Activated naive CD8-positive, alpha-beta T cell (primary cell): ENCODE results near the gene GPR85.
"Not testable (repeated sequence)": the region's sequence is repeated elsewhere in the genome, so short reads cannot be mapped to it uniquely, and the experiment has no call there.

Experiments used
- H3K27ac Mint-ChIP-seq: one replicate; pipeline ENCODE4 v1.8.0; 2021; ENCODE audit warnings: mixed read lengths
- H3K27me3 Mint-ChIP-seq: one replicate; pipeline ENCODE4 v1.8.0; 2021; ENCODE audit warnings: mixed read lengths
- H3K36me3 Mint-ChIP-seq: one replicate; pipeline ENCODE4 v1.8.0; 2021; ENCODE audit warnings: mixed read lengths
- H3K4me1 Mint-ChIP-seq: one replicate; pipeline ENCODE4 v1.8.0; 2021; ENCODE audit warnings: low read depth, mixed read lengths
- H3K4me3 Mint-ChIP-seq: one replicate; pipeline ENCODE4 v1.8.0; 2021; ENCODE audit warnings: mild to moderate bottlenecking, mixed read lengths
- H3K9me3 Mint-ChIP-seq: one replicate; pipeline ENCODE4 v1.8.0; 2021; ENCODE audit warnings: low read depth, mixed read lengths

GPR85 gene

GRCh38 chr7:113086431-113086888, at the start of gene GPR85:
Gene GPR85 (minus strand): TSS chr7:113086827. CDS start chr7:113084721, 2,106 bp downstream.
- H3K4me1 Mint-ChIP-seq: peaks cover 10% of the 10 kb centered on the region
- H3K36me3 Mint-ChIP-seq: no peaks in the 10 kb centered on the region
- H3K27me3 Mint-ChIP-seq: peaks cover 40% of the 10 kb centered on the region
- H3K9me3 Mint-ChIP-seq: no peaks in the 10 kb centered on the region
- H3K4me3 Mint-ChIP-seq: peak within 1 kb of the TSS; percentile 74
- H3K27ac Mint-ChIP-seq: no peak within 1 kb of the TSS

GRCh38 chr7:113134025-113134424, 47.4 kb upstream of the GPR85 start:
- no peaks in the 10 kb centered on the region for H3K4me1 Mint-ChIP-seq

GRCh38 chr7:113131367-113131766, 44.7 kb upstream of the GPR85 start:
- no peak overlapping the region for H3K4me3 Mint-ChIP-seq
- H3K27me3 Mint-ChIP-seq: peaks cover 7% of the 10 kb centered on the region
- no peaks in the 10 kb centered on the region for H3K9me3 Mint-ChIP-seq
- no peaks in the 10 kb centered on the region for H3K4me1 Mint-ChIP-seq
- H3K27ac Mint-ChIP-seq: no peak overlapping the region
- no peaks in the 10 kb centered on the region for H3K36me3 Mint-ChIP-seq

More at GRCh38 chr7:113134025-113134424, 47.4 kb upstream of the GPR85 start:
- H3K4me3 Mint-ChIP-seq: no peak overlapping the region
- no peak overlapping the region for H3K27ac Mint-ChIP-seq
- H3K27me3 Mint-ChIP-seq: peaks cover 7% of the 10 kb centered on the region
- no peaks in the 10 kb centered on the region for H3K36me3 Mint-ChIP-seq
- no peaks in the 10 kb centered on the region for H3K9me3 Mint-ChIP-seq

GRCh38 chr7:113128031-113128430, 41.4 kb upstream of the GPR85 start:
- Mint-ChIP-seq H3K9me3 (no peaks in the 10 kb centered on the region), H3K27ac (no peak overlapping the region), H3K4me1 (no peaks in the 10 kb centered on the region), H3K4me3 (no peak overlapping the region), H3K27me3 (peaks cover 6% of the 10 kb centered on the region), H3K36me3 (no peaks in the 10 kb centered on the region)

- Mint-ChIP-seq H3K4me3 (no peak overlapping the region), H3K9me3 (no peaks in the 10 kb centered on the region), H3K27ac (no peak overlapping the region), H3K4me1 (no peaks in the 10 kb centered on the region), H3K27me3 (peaks cover 3% of the 10 kb centered on the region), H3K36me3 (no peaks in the 10 kb centered on the region)
Observed at GRCh38 chr7:113125728-113126127, 39.1 kb upstream of the GPR85 start.

- H3K4me1 Mint-ChIP-seq: peaks cover 12% of the 10 kb centered on the region
- no peak overlapping the region for H3K4me3 Mint-ChIP-seq
- H3K27me3 Mint-ChIP-seq: peaks cover 3% of the 10 kb centered on the region
- H3K36me3 Mint-ChIP-seq: peaks cover under 1% of the 10 kb centered on the region
- H3K9me3 Mint-ChIP-seq: no peaks in the 10 kb centered on the region
- H3K27ac Mint-ChIP-seq: no peak overlapping the region
Observed at GRCh38 chr7:113122744-113123143, 36.1 kb upstream of the GPR85 start.

- no peak overlapping the region for H3K27ac Mint-ChIP-seq
Observed at GRCh38 chr7:113120647-113121046, 34.0 kb upstream of the GPR85 start.

GRCh38 chr7:113119429-113119828, 32.8 kb upstream of the GPR85 start:
- Mint-ChIP-seq H3K27me3 (no peaks in the 10 kb centered on the region), H3K4me3 (peak overlapping the region; percentile 96), H3K4me1 (peaks cover 15% of the 10 kb centered on the region), H3K36me3 (peaks cover 8% of the 10 kb centered on the region), H3K27ac (no peak overlapping the region), H3K9me3 (no peaks in the 10 kb centered on the region)

More at GRCh38 chr7:113120647-113121046, 34.0 kb upstream of the GPR85 start:
- no peak overlapping the region for H3K4me3 Mint-ChIP-seq
- peaks cover 15% of the 10 kb centered on the region for H3K4me1 Mint-ChIP-seq
- no peaks in the 10 kb centered on the region for H3K9me3 Mint-ChIP-seq
- H3K36me3 Mint-ChIP-seq: peaks cover 5% of the 10 kb centered on the region
- peaks cover 3% of the 10 kb centered on the region for H3K27me3 Mint-ChIP-seq

GRCh38 chr7:113118074-113118959, 31.7 kb upstream of the GPR85 start, which contains the start of gene SMIM30:
Gene SMIM30 (minus strand): TSS chr7:113118554. CDS start chr7:113117578, 976 bp downstream.
- Mint-ChIP-seq H3K27ac (peak within 1 kb of the TSS; percentile 96), H3K9me3 (no peaks in the 10 kb centered on the region), H3K4me1 (peaks cover 15% of the 10 kb centered on the region), H3K36me3 (peaks cover 10% of the 10 kb centered on the region), H3K4me3 (peak within 1 kb of the TSS; percentile 96), H3K27me3 (no peaks in the 10 kb centered on the region)

GRCh38 chr7:113117374-113117774, 30.7 kb upstream of the GPR85 start:
- Mint-ChIP-seq H3K27ac (peak overlapping the region; percentile 42), H3K4me1 (peaks cover 15% of the 10 kb centered on the region), H3K4me3 (peak overlapping the region; percentile 96), H3K36me3 (peaks cover 10% of the 10 kb centered on the region)
- H3K9me3 Mint-ChIP-seq, H3K27me3 Mint-ChIP-seq: not testable (repeated sequence)

- no peaks in the 10 kb centered on the region for H3K27me3 Mint-ChIP-seq
Observed at GRCh38 chr7:113113912-113114311, 27.3 kb upstream of the GPR85 start.

GRCh38 chr7:113109718-113110117, 23.1 kb upstream of the GPR85 start:
- peaks cover 2% of the 10 kb centered on the region for H3K36me3 Mint-ChIP-seq
- no peaks in the 10 kb centered on the region for H3K4me1 Mint-ChIP-seq
- no peaks in the 10 kb centered on the region for H3K9me3 Mint-ChIP-seq
- H3K27ac Mint-ChIP-seq: no peak overlapping the region
- H3K27me3 Mint-ChIP-seq: peaks cover 2% of the 10 kb centered on the region
- no peak overlapping the region for H3K4me3 Mint-ChIP-seq

More at GRCh38 chr7:113113912-113114311, 27.3 kb upstream of the GPR85 start:
- Mint-ChIP-seq H3K4me1 (peaks cover 7% of the 10 kb centered on the region), H3K36me3 (peaks cover 10% of the 10 kb centered on the region), H3K4me3 (no peak overlapping the region), H3K27ac (no peak overlapping the region), H3K9me3 (no peaks in the 10 kb centered on the region)

GRCh38 chr7:113100121-113100603, 13.5 kb upstream of the GPR85 start:
- no peaks in the 10 kb centered on the region for H3K9me3 Mint-ChIP-seq
- H3K36me3 Mint-ChIP-seq: no peaks in the 10 kb centered on the region
- no peak overlapping the region for H3K27ac Mint-ChIP-seq

GRCh38 chr7:113099284-113099919, 12.8 kb upstream of the GPR85 start:
- no peaks in the 10 kb centered on the region for H3K9me3 Mint-ChIP-seq
- H3K4me1 Mint-ChIP-seq: no peaks in the 10 kb centered on the region
- H3K27ac Mint-ChIP-seq: no peak overlapping the region
- peaks cover 3% of the 10 kb centered on the region for H3K27me3 Mint-ChIP-seq
- no peaks in the 10 kb centered on the region for H3K36me3 Mint-ChIP-seq
- no peak overlapping the region for H3K4me3 Mint-ChIP-seq

More at GRCh38 chr7:113100121-113100603, 13.5 kb upstream of the GPR85 start:
- Mint-ChIP-seq H3K27me3 (peaks cover under 1% of the 10 kb centered on the region), H3K4me3 (no peak overlapping the region), H3K4me1 (no peaks in the 10 kb centered on the region)
